HepG2 (cell line): ENCODE measurements around the gene GRIK1. TPM values are rescaled to one million over a fixed set of nuclear protein-coding genes. Genes with fewer than 3 reads are reported as not detected.

ENCODE experiments used
- ATAC-seq: fragments of 200-7000 bp; cut with Tn5 transposase; 3 replicates; pipeline ENCODE4 v1.9.1; 2020; ENCODE audit warnings: mild to moderate bottlenecking, moderate library complexity
- BruUV-seq: library from RNA; stranded (reverse); fragments of 400-500 nt; replicated peaks from 2 replicates; lab custom pipeline; 2021; lab: Mats Ljungman, UMichigan
- CTCF ChIA-PET: fragments of 300-600 bp; formaldehyde crosslinking; extraction: SDS; loops from one replicate; lab custom pipeline; 2021; ENCODE audit warnings: low total read pairs, inconsistent platforms, low intra/inter-chr PET ratio; lab: Yijun Ruan, JAX
- POLR2A ChIA-PET: fragments of 350-600 bp; sonication (Branson Sonifier 250); formaldehyde crosslinking; loops from one replicate; lab custom pipeline; 2020; ENCODE audit warnings: antibody characterized with exemption, inconsistent platforms; lab: Yijun Ruan, JAX
- DNase-seq: peaks from one replicate; pipeline ENCODE4 v3.0.0-alpha.2; 2015; ENCODE audit warnings: low spot score
- FAIRE-seq: peaks from 3 replicates; lab custom pipeline; 2011; peaks lifted over from hg19 to GRCh38; lab: Jason Lieb, UNC
- H2AFZ ChIP-seq: one replicate; pipeline ENCODE4 v1.6.1; 2011; ENCODE audit warnings: low read length, inconsistent platforms
- H3K27ac ChIP-seq: fragments of 300-600 bp; 3 replicates; pipeline ENCODE4 v1.8.0; 2011; ENCODE audit warnings: mixed run types, mild to moderate bottlenecking, mixed read lengths, low read length, inconsistent platforms; ENCODE audit not compliant: insufficient read depth; ENCODE audit errors: extremely low read length
- H3K27me3 ChIP-seq, 2 experiments: fragments of 200-600 bp in 1 of 2; 2 replicates in 1 of 2; 3 replicates in 1 of 2; pipeline versions ENCODE4 v1.6.0 to v1.8.0; 2011; ENCODE audit warnings: low read length in 2 of 2, mild to moderate bottlenecking in 2 of 2, moderate library complexity in 2 of 2, inconsistent platforms in 1 of 2; ENCODE audit not compliant: insufficient read depth in 2 of 2, control insufficient read depth in 1 of 2
- H3K36me3 ChIP-seq, 2 experiments: fragments of 200-600 bp in 1 of 2; replicated peaks in 1 of 2; 2 replicates in 1 of 2; 3 replicates in 1 of 2; pipeline versions ENCODE4 v1.5.1 to v1.8.0; 2011; ENCODE audit warnings: low read length in 2 of 2, inconsistent platforms in 1 of 2; ENCODE audit not compliant: insufficient read depth in 2 of 2, control insufficient read depth in 1 of 2
- H3K4me1 ChIP-seq: 2 replicates; pipeline ENCODE4 v1.5.1; 2012; ENCODE audit warnings: low read length, inconsistent platforms; ENCODE audit not compliant: insufficient read depth
- H3K4me2 ChIP-seq: 2 replicates; pipeline ENCODE4 v1.6.0; 2011; ENCODE audit warnings: low read depth, low read length, inconsistent platforms
- H3K4me3 ChIP-seq, 3 experiments: fragments of 200-600 bp in 1 of 3; sonication (generic), shearing (Covaris generic) in 1 of 3; replicated peaks in 1 of 3; 2 replicates each; pipeline ENCODE4 v1.5.1; 2011 to 2016; ENCODE audit warnings: low read length in 3 of 3, inconsistent platforms in 2 of 3, low read depth in 2 of 3, mild to moderate bottlenecking in 2 of 3, control low read depth in 1 of 3, mixed read lengths in 1 of 3; ENCODE audit not compliant: insufficient read depth in 1 of 3
- H3K79me2 ChIP-seq: one replicate; pipeline ENCODE4 v1.6.1; 2011; ENCODE audit warnings: low read length, inconsistent platforms; ENCODE audit not compliant: insufficient read depth
- H3K9ac ChIP-seq: 2 replicates; pipeline ENCODE4 v1.6.0; 2011; ENCODE audit warnings: mild to moderate bottlenecking, low read depth, low read length, inconsistent platforms; ENCODE audit not compliant: insufficient read depth
- H3K9me3 ChIP-seq: 2 replicates; pipeline ENCODE4 v1.5.1; 2012; ENCODE audit warnings: mild to moderate bottlenecking, low read length
- H4K20me1 ChIP-seq: 2 replicates; pipeline ENCODE4 v1.6.0; 2011; ENCODE audit warnings: inconsistent platforms, mild to moderate bottlenecking, low read length, moderate library complexity; ENCODE audit not compliant: insufficient read depth
- AGO2 ChIP-seq: fragments of 200-400 bp; formaldehyde crosslinking; optimal IDR thresholded peaks from 2 replicates; pipeline ENCODE3; 2017; ENCODE audit warnings: mild to moderate bottlenecking, low read depth, low read length, moderate library complexity
- MIER3 ChIP-seq: IDR thresholded peaks from 2 replicates; pipeline ENCODE4 v1.6.1; 2016; ENCODE audit warnings: missing compliant biosample characterization, borderline replicate concordance
- NPAS2 ChIP-seq: sonication (generic); formaldehyde crosslinking; IDR thresholded peaks from 2 replicates; pipeline ENCODE4 v1.8.0; 2022; ENCODE audit warnings: mild to moderate bottlenecking, missing genetic modification reagents, borderline replicate concordance
- RAD21 ChIP-seq: fragments of 450-650 bp; formaldehyde crosslinking; IDR thresholded peaks from 2 replicates; pipeline ENCODE4 v1.5.0; 2020; ENCODE audit warnings: mild to moderate bottlenecking
- RARG ChIP-seq: sonication (generic); formaldehyde crosslinking; IDR thresholded peaks from 2 replicates; pipeline ENCODE4 v1.4.0; 2020; ENCODE audit warnings: low read depth, mild to moderate bottlenecking, missing genetic modification reagents
- RCOR2 ChIP-seq: IDR thresholded peaks from 2 replicates; pipeline ENCODE4 v1.6.1; 2016; ENCODE audit warnings: missing biosample characterization, missing genetic modification reagents
- SKI ChIP-seq: fragments of 450-650 bp; IDR thresholded peaks from one replicate; pipeline ENCODE4 v1.6.1; 2018; ENCODE audit warnings: mild to moderate bottlenecking; ENCODE audit not compliant: partially characterized antibody
- XBP1 ChIP-seq: sonication (generic); formaldehyde crosslinking; IDR thresholded peaks from 2 replicates; pipeline ENCODE4 v1.5.0; 2020; ENCODE audit warnings: missing genetic modification reagents
- ZNF20 ChIP-seq: sonication (generic); formaldehyde crosslinking; IDR thresholded peaks from 2 replicates; pipeline ENCODE4 v1.4.0; 2020; ENCODE audit warnings: mild to moderate bottlenecking, moderate library complexity, missing genetic modification reagents
- ZNF674 ChIP-seq: sonication (generic); formaldehyde crosslinking; IDR thresholded peaks from 2 replicates; pipeline ENCODE4 v1.5.0; 2020; ENCODE audit warnings: low read depth, mild to moderate bottlenecking, missing genetic modification reagents
- ZNF773 ChIP-seq: sonication (generic); formaldehyde crosslinking; IDR thresholded peaks from 2 replicates; pipeline ENCODE4 v1.4.0; 2020; ENCODE audit warnings: missing genetic modification reagents, borderline replicate concordance
- WGBS: methylation state at CpG from one replicate; pipeline ENCODE4 v1.1.6; 2017; ENCODE audit warnings: low lambda C conversion rate; 5-methylcytosine and 5-hydroxymethylcytosine counted together
- in situ Hi-C: cut with HindIII; loops from 2 replicates; pipeline ENCODE4 v1.10.0; 2017; ENCODE audit warnings: low pct_unique_long_range_greater_than_20kb; ENCODE audit not compliant: extremely low pct_ligation_motif_present
- intact Hi-C: fragments of 100-400 bp; cut with micrococcal nuclease; formaldehyde crosslinking; loops from one replicate; pipeline ENCODE4 v1.10.0; 2022; ENCODE audit not compliant: unreplicated experiment
- polyA plus RNA-seq, 8 experiments: library from polyadenylated mRNA; depleted of rRNA in 3 of 8; stranded (reverse) in 7 of 8; unstranded in 1 of 8; fragments of >200 nt; fragmentation: Illumina TruSeq in 4 of 8; extraction: Trizol in 4 of 8; gene quantifications; 2 replicates each; pipeline versions ENCODE4 v1.2.1 to v1.2.3, GENCODE V29; 2011 to 2016; ENCODE audit warnings: low read depth in 4 of 8, missing spikeins in 1 of 8, mixed read lengths in 1 of 8; ENCODE audit not compliant: insufficient read depth in 1 of 8
- total RNA-seq, 5 experiments: library from RNA; depleted of rRNA; stranded (reverse); fragments of >200 nt; fragmentation: Illumina TruSeq; extraction: Trizol; gene quantifications; 2 replicates each; pipeline ENCODE4 v1.2.3, GENCODE V29; 2016; ENCODE audit warnings: low read depth in 1 of 5
- TF ChIP-seq, protein P1 (sequence below): sonication (generic); formaldehyde crosslinking; IDR thresholded peaks from 2 replicates; pipeline ENCODE4 v1.5.1; 2020; ENCODE audit warnings: missing genetic modification reagents, mild to moderate bottlenecking, borderline replicate concordance
- TF ChIP-seq, protein P2 (sequence below): sonication (generic); formaldehyde crosslinking; IDR thresholded peaks from 2 replicates; pipeline ENCODE4 v1.4.0; 2020; ENCODE audit warnings: missing genetic modification reagents

GRIK1 gene
- total and polyA plus RNA-seq, 2 of the 13 experiments (the other 11 are each of a cell fraction or from before 2014, with no cell fraction given): not detected

DNA sequence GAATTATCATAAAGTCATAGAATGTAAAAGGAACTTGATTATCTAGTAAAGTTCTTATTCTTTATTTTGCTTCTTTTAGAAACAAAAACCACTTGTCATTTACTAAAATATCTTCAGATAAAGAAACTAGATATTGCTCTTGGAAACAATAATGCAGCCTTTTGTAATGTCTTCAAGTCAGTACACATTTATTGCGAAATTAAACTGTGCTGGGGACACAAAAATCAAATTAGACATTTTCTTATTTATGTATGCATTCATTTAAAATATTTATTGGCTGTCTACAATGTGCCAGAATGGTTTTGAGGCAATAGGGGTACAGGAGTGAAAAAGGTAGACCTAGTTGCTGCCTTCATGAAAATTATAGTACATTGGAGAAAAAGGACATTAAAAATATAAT is 201.1 kb downstream of the GRIK1 start:
- Histone ChIP-seq H3K9ac (no peak overlapping the region), H2AFZ (no peak overlapping the region), H3K79me2 (no peaks in the 10 kb centered on the region), H3K36me3 (no peaks in the 10 kb centered on the region), H4K20me1 (no peaks in the 10 kb centered on the region), H3K4me2 (no peak overlapping the region), H3K9me3 (no peaks in the 10 kb centered on the region), H3K4me1 (no peaks in the 10 kb centered on the region), H3K27ac (no peak overlapping the region), H3K4me3 (no peak overlapping the region), H3K27me3 (no peaks in the 10 kb centered on the region)
- ChIA-PET POLR2A (no interaction called here), CTCF (no interaction called here)
- DNase-seq (no peak), FAIRE-seq (no peak), ATAC-seq (no peak)
- TF ChIP-seq ZNF674 (CRISPR knock-in tag) (no peak), RARG (CRISPR knock-in tag) (no peak), RCOR2 (CRISPR knock-in tag) (no peak), RAD21 (CRISPR knock-in tag) (no peak), AGO2 (no peak), ZNF20 (no peak), NPAS2 (CRISPR knock-in tag) (no peak), MIER3 (no peak), ZNF773 (CRISPR knock-in tag) (no peak), XBP1 (CRISPR knock-in tag) (no peak), SKI (no peak)
- TF ChIP-seq, protein P1, sequence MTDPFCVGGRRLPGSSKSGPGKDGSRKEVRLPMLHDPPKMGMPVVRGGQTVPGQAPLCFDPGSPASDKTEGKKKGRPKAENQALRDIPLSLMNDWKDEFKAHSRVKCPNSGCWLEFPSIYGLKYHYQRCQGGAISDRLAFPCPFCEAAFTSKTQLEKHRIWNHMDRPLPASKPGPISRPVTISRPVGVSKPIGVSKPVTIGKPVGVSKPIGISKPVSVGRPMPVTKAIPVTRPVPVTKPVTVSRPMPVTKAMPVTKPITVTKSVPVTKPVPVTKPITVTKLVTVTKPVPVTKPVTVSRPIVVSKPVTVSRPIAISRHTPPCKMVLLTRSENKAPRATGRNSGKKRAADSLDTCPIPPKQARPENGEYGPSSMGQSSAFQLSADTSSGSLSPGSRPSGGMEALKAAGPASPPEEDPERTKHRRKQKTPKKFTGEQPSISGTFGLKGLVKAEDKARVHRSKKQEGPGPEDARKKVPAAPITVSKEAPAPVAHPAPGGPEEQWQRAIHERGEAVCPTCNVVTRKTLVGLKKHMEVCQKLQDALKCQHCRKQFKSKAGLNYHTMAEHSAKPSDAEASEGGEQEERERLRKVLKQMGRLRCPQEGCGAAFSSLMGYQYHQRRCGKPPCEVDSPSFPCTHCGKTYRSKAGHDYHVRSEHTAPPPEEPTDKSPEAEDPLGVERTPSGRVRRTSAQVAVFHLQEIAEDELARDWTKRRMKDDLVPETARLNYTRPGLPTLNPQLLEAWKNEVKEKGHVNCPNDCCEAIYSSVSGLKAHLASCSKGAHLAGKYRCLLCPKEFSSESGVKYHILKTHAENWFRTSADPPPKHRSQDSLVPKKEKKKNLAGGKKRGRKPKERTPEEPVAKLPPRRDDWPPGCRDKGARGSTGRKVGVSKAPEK (CRISPR knock-in tag): no peak
- TF ChIP-seq, protein P2, sequence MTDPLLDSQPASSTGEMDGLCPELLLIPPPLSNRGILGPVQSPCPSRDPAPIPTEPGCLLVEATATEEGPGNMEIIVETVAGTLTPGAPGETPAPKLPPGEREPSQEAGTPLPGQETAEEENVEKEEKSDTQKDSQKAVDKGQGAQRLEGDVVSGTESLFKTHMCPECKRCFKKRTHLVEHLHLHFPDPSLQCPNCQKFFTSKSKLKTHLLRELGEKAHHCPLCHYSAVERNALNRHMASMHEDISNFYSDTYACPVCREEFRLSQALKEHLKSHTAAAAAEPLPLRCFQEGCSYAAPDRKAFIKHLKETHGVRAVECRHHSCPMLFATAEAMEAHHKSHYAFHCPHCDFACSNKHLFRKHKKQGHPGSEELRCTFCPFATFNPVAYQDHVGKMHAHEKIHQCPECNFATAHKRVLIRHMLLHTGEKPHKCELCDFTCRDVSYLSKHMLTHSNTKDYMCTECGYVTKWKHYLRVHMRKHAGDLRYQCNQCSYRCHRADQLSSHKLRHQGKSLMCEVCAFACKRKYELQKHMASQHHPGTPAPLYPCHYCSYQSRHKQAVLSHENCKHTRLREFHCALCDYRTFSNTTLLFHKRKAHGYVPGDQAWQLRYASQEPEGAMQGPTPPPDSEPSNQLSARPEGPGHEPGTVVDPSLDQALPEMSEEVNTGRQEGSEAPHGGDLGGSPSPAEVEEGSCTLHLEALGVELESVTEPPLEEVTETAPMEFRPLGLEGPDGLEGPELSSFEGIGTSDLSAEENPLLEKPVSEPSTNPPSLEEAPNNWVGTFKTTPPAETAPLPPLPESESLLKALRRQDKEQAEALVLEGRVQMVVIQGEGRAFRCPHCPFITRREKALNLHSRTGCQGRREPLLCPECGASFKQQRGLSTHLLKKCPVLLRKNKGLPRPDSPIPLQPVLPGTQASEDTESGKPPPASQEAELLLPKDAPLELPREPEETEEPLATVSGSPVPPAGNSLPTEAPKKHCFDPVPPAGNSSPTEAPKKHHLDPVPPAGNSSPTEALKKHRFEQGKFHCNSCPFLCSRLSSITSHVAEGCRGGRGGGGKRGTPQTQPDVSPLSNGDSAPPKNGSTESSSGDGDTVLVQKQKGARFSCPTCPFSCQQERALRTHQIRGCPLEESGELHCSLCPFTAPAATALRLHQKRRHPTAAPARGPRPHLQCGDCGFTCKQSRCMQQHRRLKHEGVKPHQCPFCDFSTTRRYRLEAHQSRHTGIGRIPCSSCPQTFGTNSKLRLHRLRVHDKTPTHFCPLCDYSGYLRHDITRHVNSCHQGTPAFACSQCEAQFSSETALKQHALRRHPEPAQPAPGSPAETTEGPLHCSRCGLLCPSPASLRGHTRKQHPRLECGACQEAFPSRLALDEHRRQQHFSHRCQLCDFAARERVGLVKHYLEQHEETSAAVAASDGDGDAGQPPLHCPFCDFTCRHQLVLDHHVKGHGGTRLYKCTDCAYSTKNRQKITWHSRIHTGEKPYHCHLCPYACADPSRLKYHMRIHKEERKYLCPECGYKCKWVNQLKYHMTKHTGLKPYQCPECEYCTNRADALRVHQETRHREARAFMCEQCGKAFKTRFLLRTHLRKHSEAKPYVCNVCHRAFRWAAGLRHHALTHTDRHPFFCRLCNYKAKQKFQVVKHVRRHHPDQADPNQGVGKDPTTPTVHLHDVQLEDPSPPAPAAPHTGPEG (CRISPR knock-in tag): no peak
- no TSS peak for BruUV-seq
- in situ Hi-C loops (no loop called here), intact Hi-C loops (no loop called here)
- WGBS: 0% methylated on average over 1 of the region's 1 CpG
